ENCODE results near the gene ISL1. TPM values are rescaled to one million over a fixed set of nuclear protein-coding genes. Genes with fewer than 3 reads are reported as not detected.

The ISL1 gene
- total and polyA plus RNA-seq, 2 of the 4 experiments (the other 2 are of a cell fraction): under 0.01 TPM; not detected in 1

DNA sequence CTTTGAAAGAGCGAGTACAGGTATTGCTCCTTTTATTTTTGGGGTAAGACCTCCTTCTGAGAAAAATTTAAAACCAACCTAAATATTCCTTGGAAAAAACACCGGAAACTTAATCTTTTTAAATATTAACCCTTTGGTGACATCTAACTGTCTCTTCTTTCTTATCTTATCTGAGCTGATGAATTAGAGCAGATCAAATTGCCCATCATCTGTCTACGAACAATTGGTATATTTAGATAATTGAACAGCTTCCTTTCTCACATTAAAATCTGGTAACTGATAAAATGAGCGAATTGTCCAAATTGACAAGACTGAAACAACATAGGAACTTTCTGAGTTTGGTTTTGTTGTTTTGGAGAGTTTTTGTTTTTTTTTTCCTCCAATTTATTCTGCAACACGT lies 2.0 kb downstream of the ISL1 start:
- no peak overlapping the region for H3K56ac ChIP-seq (ENCODE audit: extremely low read depth, insufficient read depth, low read length)
- no peak overlapping the region for H2BK5ac ChIP-seq (ENCODE audit: low read depth, low read length, poor library complexity, severe bottlenecking)
- BruUV-seq (replicated peaks): no TSS peak
- no peak overlapping the region for H2BK15ac ChIP-seq (ENCODE audit: low read depth, low read length)
- no peak overlapping the region for H3K4me2 ChIP-seq (ENCODE audit: low read depth, low read length)
- H4K91ac ChIP-seq (ENCODE audit: insufficient read depth, low read depth, low read length): no peak overlapping the region
- no peak overlapping the region for H2AK9ac ChIP-seq (replicated peaks; ENCODE audit: low read depth, low read length, poor library complexity)
- intact Hi-C loops (cut with micrococcal nuclease): no loop called here
- no peaks in the 10 kb centered on the region for H4K20me1 ChIP-seq (ENCODE audit: insufficient read depth, low read length)
- H3K14ac ChIP-seq (replicated peaks; ENCODE audit: low read depth, low read length): no peak overlapping the region
- peaks cover 57% of the 10 kb centered on the region for H3K27me3 ChIP-seq (ENCODE audit: control insufficient read depth, insufficient read depth, low read length)
- in situ Hi-C loops (cut with MboI; ENCODE audit: low sequenced_read_pairs): loop anchor here (25.0 kb wide), 1 partner anchor 1277 kb away; no protein-coding TSS in a partner anchor
- ChIA-PET CTCF (no interaction called here), POLR2A (ENCODE audit: unreplicated experiment) (no interaction called here)
- H3K4me1 ChIP-seq (ENCODE audit: control insufficient read depth, insufficient read depth, low read length): no peaks in the 10 kb centered on the region
- H4K5ac ChIP-seq (ENCODE audit: low read depth, low read length): no peak overlapping the region
- no peak overlapping the region for H3K4me3 ChIP-seq (ENCODE audit: insufficient read depth, low read depth, low read length)
- WGBS, 2 experiments (ENCODE audit: extremely low coverage in 2 of 2, insufficient read length in 1 of 2): no CpG with 5 or more reads among the region's 5 CpGs
- H2AK5ac ChIP-seq (ENCODE audit: low read depth, low read length): no peak overlapping the region
- no peak overlapping the region for H3K18ac ChIP-seq (ENCODE audit: low read depth, low read length)
- H2AFZ ChIP-seq (replicated peaks; ENCODE audit: low read length, poor library complexity): no peak overlapping the region
- no peaks in the 10 kb centered on the region for H3K36me3 ChIP-seq (ENCODE audit: control insufficient read depth, insufficient read depth, low read length)
- no peak overlapping the region for H2BK120ac ChIP-seq (ENCODE audit: low read depth, low read length)
- H3K27ac ChIP-seq (ENCODE audit: insufficient read depth, low read length): no peak overlapping the region
- H2BK20ac ChIP-seq (ENCODE audit: low read depth, low read length): no peak overlapping the region
- H3K4ac ChIP-seq (ENCODE audit: low read depth, low read length): no peak overlapping the region
- DNase-seq (no peak), ATAC-seq (ENCODE audit: low read depth) (no peak)
- H3K9me1 ChIP-seq (ENCODE audit: insufficient read depth, low read length): no peaks in the 10 kb centered on the region
- no peaks in the 10 kb centered on the region for H3K9me3 ChIP-seq (ENCODE audit: control insufficient read depth, insufficient read depth, low read length)
- dilution Hi-C loops (cut with HindIII; ENCODE audit: low sequenced_read_pairs, unreplicated experiment): no loop called here
- no peaks in the 10 kb centered on the region for H3K79me1 ChIP-seq (ENCODE audit: low read depth in 1 of 2, low read length in 2 of 2)
- no peak overlapping the region for H3K9ac ChIP-seq (ENCODE audit: low read depth, low read length)
- H3K23ac ChIP-seq (ENCODE audit: low read depth, low read length): no peak overlapping the region
- no peak for TF ChIP-seq BHLHE40 (IDR thresholded peaks at IDR 0.05; ENCODE audit: low read depth, low read length)
- no peak for TF ChIP-seq NFE2L2 (IDR thresholded peaks at IDR 0.05; ENCODE audit: low read depth, low read length)
- TF ChIP-seq, protein P1, sequence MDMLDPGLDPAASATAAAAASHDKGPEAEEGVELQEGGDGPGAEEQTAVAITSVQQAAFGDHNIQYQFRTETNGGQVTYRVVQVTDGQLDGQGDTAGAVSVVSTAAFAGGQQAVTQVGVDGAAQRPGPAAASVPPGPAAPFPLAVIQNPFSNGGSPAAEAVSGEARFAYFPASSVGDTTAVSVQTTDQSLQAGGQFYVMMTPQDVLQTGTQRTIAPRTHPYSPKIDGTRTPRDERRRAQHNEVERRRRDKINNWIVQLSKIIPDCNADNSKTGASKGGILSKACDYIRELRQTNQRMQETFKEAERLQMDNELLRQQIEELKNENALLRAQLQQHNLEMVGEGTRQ (IDR thresholded peaks at IDR 0.05; ENCODE audit: low read depth, low read length): no peak
- no peak for TF ChIP-seq MAFK (IDR thresholded peaks at IDR 0.05; ENCODE audit: low read depth, low read length)
- no peak for TF ChIP-seq RCOR1 (IDR thresholded peaks at IDR 0.05; ENCODE audit: insufficient replicate concordance, low read length)
- TF ChIP-seq CEBPB (IDR thresholded peaks at IDR 0.05; ENCODE audit: low read depth, low read length): no peak
- no peak overlapping the region for H4K8ac ChIP-seq (ENCODE audit: low read depth in 2 of 2, low read length in 2 of 2)
